CD4-positive, alpha-beta T cell treated with Interleukin-4 for 4 hours (primary cell): ENCODE data around the gene NR2F1-AS1.
"Not testable (repeated sequence)": the region's sequence is repeated elsewhere in the genome, so short reads cannot be mapped to it uniquely, and the experiment has no call there.

Experiments used
- DNase-seq: peaks from one replicate; pipeline ENCODE4 v3.0.0-alpha.2; 2020

The NR2F1-AS1 gene

DNA sequence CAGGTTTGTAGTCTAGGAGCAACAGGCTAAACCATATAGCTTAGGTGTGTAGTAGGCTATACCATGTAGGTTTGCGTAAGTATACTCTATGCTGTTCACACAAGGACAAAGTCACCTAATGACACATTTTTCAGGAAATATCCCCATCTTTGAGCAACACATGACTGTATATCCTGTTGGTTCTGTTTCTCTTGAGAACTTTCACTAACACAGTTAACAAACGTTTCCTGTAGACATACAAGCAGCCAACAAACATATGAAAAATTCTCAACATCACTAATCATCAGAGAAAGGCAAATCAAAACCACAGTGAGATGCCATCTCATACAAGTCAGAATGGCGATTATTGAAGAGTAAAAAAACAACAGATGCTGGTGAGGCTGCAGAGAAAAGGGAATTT is 68.2 kb downstream of the NR2F1-AS1 start:
- no peak for DNase-seq

DNA sequence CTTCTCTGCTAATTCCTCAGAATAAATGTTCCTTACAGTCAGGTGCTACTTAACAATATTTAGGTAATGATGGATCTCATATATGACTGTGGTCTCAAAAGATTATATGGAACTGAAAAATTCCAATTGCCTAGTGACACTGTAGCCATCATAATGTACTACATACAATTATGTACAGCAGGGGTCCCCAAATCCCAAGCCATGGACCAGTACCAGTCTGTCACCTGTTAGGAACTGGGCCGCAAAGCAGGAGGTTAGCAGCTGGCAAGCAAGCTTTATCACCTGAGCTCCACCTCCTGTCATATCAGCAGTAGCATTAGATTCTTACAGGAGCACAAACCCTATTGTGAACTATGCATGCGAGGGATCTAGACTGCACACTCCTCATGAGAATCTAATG is 69.6 kb downstream of the NR2F1-AS1 start:
- DNase-seq: no peak

DNA sequence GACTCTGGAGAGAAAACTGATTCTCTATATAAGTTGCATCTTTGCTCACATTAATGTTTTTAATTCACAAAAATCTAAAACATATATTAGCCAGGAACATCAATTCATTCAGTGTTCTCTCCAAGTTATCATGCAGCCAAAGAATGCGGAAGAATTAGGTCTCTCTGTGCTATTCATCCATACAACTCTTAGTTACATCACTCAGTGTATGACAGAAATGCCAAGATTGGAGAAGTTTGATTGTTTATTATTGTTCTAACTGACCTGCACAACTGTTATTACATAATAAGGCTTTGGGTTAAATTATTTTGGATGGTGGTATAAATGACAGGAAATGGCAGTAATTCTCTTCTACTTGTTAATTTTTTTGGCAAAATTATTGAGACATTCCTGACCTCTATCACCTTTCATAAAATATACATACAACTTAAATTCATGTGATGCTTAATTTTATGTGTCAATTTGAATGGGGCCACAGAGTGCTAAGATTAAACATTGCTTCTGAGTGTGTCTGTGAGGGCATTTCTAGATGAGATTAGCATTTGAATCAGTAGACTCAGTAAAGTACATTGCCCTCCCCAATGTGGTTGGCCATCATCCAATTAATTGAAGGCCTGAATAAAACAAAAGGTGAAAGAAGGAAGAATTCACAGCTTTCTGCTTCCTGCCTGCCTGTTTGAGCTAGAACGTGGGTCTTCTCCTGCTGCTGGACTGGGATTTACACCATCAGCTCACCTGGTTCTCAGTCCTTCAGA is 70.2 kb downstream of the NR2F1-AS1 start:
- DNase-seq: no peak

- not testable (repeated sequence) for DNase-seq
Observed at GRCh38 chr5:93505553-93505952, 75.5 kb downstream of the NR2F1-AS1 start.

GRCh38 chr5:93503598-93504067 is 77.4 kb downstream of the NR2F1-AS1 start:
- DNase-seq: no peak

DNA sequence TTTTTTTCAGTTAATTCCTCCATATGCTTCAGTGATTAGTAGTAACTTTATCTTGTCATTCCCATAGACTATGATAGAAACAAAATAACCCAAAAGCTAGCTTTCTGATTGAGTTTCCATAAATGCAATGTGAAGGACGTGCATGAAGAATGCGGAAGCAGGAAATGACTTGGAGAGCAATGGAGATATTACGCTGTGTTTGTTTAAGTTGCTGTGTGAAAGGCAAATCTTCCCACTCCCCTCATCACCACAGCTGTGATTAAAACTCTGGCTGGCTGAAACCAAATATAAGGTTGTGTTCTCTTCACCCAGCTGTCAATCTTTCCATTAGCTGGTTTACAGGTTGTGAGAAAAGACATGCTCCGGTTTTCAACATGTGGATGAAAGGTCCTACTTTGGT is 83.9 kb downstream of the NR2F1-AS1 start:
- DNase-seq: no peak

- DNase-seq: no peak
Observed at GRCh38 chr5:93479982-93480509, 101.0 kb downstream of the NR2F1-AS1 start.

GRCh38 chr5:93477816-93478215 is 103.2 kb downstream of the NR2F1-AS1 start:
- DNase-seq: no peak

GRCh38 chr5:93476251-93476742 is 104.7 kb downstream of the NR2F1-AS1 start:
- no peak for DNase-seq

DNA sequence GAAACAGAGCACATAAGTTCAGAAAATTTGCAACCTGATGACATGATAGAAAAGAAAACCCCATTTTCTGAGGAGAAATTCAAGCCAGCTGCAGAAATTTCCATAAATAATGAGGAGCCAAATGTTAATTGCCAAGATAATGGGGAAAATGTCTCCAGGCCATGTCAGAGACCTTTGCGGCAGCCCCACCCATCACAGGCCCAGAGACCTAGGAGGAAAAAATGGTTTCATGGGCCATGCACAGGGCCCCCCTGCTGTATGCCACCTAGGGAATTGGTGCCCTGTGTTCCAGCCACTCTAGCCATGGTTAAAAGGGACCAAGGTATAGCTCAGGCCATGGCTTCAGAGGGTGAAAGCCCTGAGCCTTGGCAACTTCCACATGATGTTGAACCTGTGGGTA is 118.1 kb downstream of the NR2F1-AS1 start:
- DNase-seq: no peak

- no peak for DNase-seq
Observed at GRCh38 chr5:93461756-93462155, 119.3 kb downstream of the NR2F1-AS1 start.

DNA sequence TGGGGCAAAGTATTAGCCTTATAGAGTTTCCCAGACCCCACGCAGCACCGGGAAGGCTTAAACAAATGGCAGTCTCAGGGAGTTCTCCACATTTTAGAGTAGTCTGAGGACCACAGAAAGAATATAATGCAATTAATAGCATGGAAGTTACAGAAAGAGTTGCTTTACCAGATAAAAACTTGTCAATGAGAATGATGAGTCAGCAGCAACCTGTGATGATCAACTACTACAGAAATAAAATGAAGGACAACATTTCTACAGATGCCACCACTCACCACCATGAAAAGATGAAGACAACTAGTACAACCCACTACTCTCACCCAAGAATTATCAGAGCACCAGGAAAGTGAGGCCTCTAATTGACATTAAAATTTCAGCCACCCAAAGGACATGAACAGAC is 120.7 kb downstream of the NR2F1-AS1 start:
- DNase-seq: no peak

DNA sequence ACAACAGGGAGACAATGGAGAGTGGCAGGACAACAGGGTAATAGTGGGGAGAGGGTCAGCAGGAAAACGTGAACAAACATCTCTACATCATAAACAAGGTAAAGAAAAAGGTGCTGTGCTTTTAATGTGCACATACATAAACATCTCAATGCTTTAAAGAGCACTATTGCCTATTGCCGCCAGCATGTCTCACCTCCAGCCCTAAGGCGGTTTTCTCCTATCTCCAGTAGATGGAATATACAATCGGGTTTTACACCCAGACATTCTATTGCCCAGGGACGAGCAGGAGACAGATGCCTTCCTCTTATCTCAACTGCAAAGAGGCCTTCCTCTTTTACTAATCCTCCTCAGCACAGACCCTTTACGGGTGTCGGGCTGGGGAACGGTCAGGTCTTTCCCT is 124.2 kb downstream of the NR2F1-AS1 start:
- DNase-seq: not testable (repeated sequence)

DNA sequence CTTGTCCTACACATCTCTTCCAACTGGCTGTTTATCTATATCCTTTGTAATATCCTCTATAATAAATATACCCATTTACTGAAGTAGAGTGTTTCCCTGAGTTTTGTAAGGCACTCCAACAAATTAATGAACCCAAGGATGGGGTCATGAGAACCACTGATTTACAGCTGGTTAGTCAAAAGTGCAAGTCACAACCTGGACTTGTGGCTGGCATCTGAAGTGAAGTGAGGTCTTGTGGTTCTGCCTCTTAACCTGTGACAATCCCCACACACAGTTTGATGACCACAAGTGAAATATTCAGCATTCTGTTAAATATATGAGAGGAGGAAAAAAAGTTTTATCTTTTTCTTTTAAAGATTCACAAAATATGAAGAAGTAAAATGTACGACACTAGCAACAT is 126.1 kb downstream of the NR2F1-AS1 start:
- no peak for DNase-seq

GRCh38 chr5:93452255-93452654 is 128.8 kb downstream of the NR2F1-AS1 start:
- DNase-seq: no peak

- no peak for DNase-seq
Observed at GRCh38 chr5:93438124-93438523, 142.9 kb downstream of the NR2F1-AS1 start.

GRCh38 chr5:93436083-93436482 is 144.9 kb downstream of the NR2F1-AS1 start:
- no peak for DNase-seq

GRCh38 chr5:93433422-93433821 is 147.6 kb downstream of the NR2F1-AS1 start:
- no peak for DNase-seq

DNA sequence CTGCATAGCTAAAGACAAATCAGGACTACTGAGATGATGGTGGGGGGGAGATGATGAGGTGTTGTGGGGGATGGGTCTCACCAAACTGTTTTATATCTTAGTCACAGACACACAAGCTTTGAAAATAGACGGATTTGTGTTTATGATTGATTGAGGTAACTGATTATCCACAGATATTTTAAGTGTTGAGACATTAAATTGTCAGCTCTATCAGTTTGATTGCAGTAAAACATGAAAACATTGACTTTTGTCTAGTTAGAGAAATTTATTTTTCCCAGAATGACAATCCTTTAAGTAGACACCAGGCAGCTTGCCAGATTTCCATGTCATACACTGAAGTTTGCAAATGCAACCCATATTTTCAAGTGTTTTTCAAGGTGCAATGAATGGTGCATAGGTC is 149.8 kb downstream of the NR2F1-AS1 start:
- no peak for DNase-seq

GRCh38 chr5:93430673-93431199 is 150.3 kb downstream of the NR2F1-AS1 start:
- DNase-seq: no peak

- DNase-seq: no peak
Observed at GRCh38 chr5:93430118-93430517, 150.9 kb downstream of the NR2F1-AS1 start.

GRCh38 chr5:93428868-93429267 is 152.2 kb downstream of the NR2F1-AS1 start:
- no peak for DNase-seq

GRCh38 chr5:93427316-93427715 is 153.7 kb downstream of the NR2F1-AS1 start:
- DNase-seq: no peak

DNA sequence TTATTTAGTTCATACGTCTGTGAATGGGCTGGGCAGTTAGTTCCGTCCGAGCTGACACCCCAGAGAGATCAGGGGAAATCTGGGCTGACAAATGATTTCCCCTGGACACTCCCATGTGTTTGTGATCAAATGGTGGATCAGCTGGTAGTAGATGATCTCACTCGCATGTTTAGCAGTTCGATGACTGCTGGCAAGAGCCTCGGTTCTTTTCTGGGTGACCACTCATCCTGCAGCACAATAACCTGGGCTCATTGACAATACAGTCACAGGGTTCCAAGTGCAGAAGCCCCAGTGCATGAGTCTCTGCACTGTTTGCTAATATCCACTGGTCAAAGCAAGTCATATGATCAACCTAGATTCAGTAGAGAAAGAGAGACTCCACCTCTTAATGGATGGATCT is 155.9 kb downstream of the NR2F1-AS1 start:
- no peak for DNase-seq
